Loucy (cell line): ENCODE data around the gene PIK3CB.

Experiments
- CTCF ChIP-seq: fragments of 200-600 bp; sonication (generic); conservative IDR thresholded peaks from 2 replicates; pipeline ENCODE4 v1.5.1; 2014; ENCODE audit warnings: mild to moderate bottlenecking, antibody characterized with exemption, low read length
- EZH2phosphoT487 ChIP-seq: fragments of 200-600 bp; IDR thresholded peaks from 2 replicates; pipeline ENCODE4 v1.6.1; 2018; ENCODE audit warnings: antibody characterized with exemption, mild to moderate bottlenecking, moderate library complexity, borderline replicate concordance

GRCh38 chr3:138778643-138779042 lies 56.1 kb downstream of the PIK3CB start:
- TF ChIP-seq EZH2phosphoT487 (no peak), CTCF (no peak)
